ENCODE results near the gene FHIP1B.
A peak's percentile ranks its signal among the peaks of the same experiment; 100 is the strongest.
"Not testable (repeated sequence)": the region's sequence is repeated elsewhere in the genome, so short reads cannot be mapped to it uniquely, and the experiment has no call there.

The FHIP1B gene

DNA sequence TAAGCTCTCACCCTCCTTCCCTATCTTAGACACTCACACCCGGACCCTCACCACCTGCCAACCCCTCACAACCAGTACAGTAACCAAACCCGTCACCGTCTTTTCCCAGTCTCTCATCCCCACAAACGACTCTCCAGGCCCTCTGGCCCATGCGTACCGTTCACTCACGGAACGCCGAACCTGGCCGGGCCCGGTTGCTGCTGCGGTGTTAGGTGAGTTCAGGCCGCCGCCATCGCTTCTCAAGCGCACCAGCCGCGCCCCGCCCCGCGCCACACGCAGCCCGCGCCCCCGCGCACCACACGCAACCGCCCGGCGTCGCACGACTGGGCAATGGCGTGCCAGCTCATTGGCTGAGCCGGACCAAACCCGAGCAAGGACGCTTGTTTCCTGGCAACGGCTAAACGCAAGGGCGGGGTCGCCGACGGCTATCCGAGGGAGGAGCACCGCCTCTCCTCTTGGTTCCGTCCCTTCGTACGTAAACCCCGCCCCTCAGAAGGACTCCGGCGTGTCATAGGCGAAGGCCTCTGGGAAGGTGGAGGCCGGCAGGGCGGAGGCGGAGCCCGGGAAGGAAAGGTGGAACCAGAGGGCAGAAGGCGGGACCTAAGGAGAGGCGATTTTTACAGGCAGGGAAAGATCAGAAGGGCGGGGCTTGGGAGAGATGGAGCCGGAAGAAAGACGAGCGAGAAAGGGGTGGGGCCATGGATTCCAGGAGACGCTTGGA lies at the start of gene FHIP1B:
Gene FHIP1B (minus strand): TSS at position 250 of the 721 bp plus-strand sequence. CDS start 10,120 bp downstream, outside the sequence.
- DNase-seq = peak; percentile 100

DNA sequence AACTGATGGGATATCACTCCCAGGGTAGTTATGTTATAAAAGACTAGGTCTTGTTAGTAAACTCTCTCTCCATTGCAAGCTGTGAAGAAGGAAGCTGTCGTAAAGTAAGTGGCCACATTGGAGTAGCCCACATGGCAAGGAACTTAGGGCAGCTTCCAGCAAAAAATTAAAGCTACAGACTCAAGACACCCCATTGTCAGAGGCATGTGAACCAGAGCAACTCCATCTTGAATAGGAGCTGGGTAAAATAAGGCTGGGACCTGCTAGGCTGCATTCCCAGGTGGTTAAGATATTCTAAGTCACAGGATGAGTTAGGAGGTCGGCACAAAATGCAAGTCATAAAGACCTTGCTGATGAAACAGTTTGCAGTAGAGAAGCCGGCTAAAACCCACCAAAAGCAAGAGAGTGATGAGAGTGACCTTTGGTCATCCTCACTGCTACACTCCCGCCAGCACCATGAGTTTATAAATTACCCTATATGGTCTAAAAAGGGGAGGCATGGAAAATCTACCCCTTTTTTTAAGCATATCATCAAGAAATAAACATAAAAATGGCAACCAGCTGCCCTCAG lies 49.1 kb upstream of the FHIP1B start:
- no peak for DNase-seq

DNA sequence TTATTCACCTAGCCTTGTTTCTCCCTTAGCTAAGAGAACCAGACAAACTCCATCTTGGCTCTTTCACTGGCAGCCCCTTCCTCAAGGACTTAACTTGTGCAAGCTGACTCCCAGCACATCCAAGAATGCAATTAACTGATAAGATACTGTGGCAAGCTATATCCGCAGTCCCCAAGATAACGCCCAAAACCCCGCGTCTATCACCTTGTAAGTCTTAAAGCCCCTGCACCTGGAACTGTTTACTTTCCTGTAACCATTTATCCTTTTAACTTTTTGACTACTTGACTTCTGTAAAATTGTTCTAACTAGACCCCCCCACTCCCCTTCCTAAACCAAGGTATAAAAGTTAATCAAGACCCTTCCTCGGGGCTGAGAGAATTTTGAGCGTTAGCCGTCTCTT lies 46.4 kb upstream of the FHIP1B start:
- not testable (repeated sequence) for DNase-seq

DNA sequence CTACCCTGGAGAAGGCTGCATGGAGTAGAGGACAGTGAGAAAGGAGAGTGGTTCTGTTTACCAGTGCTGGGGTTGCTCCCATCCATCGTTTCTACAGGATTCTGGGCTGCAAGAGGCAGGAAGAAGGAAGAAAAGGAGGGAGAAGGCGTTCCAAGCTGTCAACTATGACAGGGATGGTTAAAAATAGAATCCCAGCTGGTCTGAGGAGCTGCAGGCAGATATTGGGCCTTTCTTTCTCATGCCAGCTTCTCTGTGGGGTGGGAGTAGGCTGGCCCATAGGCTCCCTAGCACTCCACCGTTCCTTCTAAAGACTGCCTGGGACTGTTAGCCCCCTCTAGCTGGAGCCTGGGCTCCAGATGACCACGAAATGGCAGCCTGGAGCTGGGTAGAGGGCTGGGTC lies 38.8 kb upstream of the FHIP1B start:
- no peak for DNase-seq

DNA sequence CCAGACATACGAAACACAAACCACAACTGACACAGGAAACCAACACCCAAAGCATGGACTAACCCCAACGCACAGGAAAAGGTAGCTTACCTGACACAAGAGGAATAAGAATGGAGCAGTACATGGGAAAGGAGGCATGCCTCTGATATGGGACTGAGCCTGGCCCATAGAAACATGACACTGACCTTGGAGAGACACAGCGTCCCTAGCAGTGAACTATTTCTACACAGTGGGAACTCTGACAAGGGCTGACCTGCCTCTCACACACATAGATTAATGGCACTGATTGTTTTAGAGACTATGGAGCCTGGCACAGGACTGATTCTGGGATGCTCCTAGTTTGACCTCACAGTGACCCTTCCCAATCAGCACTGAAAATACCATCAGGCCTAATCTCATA lies 37.2 kb upstream of the FHIP1B start:
- DNase-seq = no peak

DNA sequence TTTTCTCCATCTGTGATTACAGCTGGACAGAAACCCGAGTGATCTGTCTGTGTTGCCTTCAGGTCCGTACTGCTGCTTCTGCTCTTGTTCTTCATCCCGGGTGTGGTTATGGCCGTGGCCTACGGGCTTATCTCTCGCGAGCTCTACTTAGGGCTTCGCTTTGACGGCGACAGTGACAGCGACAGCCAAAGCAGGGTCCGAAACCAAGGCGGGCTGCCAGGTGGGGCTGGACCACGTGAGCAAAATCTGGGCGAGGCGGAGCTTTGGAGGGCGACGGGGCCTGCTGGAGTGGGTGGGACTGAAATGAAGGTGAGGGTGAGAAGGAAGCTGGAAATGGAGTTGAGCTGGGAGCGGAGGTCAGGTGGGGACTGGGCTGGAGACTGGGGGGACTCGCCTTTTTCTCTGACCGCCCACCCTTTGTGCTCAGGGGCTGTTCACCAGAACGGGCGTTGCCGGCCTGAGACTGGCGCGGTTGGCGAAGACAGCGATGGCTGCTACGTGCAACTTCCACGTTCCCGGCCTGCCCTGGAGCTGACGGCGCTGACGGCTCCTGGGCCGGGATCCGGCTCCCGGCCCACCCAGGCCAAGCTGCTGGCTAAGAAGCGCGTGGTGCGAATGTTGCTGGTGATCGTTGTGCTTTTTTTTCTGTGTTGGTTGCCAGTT lies 36.3 kb upstream of the FHIP1B start:
- DNase-seq = no peak

DNA sequence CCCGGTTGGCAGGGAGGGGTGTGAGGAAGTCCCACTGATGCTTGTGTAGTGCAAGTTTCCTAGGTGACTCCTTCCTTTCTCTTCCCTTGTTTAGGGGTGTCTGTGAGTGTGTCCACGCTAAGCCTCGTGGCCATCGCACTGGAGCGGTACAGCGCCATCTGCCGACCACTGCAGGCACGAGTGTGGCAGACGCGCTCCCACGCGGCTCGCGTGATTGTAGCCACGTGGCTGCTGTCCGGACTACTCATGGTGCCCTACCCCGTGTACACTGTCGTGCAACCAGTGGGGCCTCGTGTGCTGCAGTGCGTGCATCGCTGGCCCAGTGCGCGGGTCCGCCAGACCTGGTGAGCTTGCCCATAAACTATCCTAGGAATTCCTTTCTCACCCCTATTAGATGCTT lies 35.6 kb upstream of the FHIP1B start:
- DNase-seq = no peak

DNA sequence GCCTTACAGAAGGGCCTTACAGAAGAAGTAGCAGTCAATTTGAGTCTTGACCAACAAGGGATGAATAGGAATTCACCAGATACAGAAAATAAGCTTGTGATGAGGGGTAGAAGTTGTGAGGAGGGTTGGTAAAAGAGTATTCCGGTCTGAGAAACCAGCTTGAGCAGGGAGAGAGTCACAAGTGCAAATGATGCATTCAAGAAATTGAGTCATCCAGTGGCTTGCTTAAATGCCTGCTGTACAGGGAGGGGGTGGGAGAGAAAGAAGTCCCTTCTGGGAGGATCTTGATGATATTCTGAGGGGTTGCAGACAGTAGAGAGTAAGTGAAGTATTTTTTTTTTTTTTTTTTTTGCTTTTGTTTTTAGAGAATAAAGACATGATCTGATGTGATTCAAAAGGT lies 34.4 kb upstream of the FHIP1B start:
- peak; percentile 38 for DNase-seq

DNA sequence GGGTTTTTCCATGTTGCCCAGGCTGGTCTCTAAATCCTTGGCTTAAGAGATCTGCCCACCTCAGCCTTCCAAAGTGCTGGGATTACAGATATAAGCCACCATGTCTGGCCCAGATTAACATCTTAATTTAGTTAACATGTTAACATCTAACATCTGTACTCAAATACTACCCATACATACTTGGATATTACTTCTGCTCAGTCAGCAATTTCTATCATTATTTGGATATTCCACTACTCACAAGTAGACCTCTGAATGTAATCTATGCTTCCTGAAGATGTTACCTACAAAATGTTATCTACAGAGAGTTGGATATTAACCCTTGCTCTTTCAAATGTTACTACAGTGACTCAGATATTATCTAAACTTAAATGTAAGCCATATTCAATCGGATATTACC lies 29.2 kb upstream of the FHIP1B start:
- DNase-seq = no peak

DNA sequence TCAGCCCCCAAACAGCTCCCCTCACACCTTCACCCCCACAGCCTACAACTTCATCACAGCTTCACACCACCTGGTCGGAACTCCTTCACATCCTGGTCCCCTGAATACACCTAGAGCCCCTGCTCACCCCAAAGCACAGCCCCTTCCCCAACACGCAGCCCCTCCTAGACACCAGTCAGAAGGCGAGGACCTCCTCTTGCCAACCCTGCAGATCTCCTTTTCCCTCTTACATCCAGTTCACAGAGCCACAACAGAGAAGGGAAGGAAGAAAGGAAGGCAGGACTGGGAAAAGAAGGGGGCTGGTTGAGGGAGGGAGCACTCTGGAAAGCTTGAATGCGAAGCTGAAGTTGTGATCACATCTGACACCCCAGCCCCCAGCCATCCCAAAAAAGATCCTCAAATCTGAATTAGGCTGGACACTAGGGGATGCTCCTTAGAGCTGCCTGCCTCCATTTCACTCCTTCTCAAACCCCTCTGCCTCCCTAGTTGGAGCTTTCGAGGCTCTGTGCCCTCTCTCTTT lies 25.8 kb upstream of the FHIP1B start:
- no peak for DNase-seq

DNA sequence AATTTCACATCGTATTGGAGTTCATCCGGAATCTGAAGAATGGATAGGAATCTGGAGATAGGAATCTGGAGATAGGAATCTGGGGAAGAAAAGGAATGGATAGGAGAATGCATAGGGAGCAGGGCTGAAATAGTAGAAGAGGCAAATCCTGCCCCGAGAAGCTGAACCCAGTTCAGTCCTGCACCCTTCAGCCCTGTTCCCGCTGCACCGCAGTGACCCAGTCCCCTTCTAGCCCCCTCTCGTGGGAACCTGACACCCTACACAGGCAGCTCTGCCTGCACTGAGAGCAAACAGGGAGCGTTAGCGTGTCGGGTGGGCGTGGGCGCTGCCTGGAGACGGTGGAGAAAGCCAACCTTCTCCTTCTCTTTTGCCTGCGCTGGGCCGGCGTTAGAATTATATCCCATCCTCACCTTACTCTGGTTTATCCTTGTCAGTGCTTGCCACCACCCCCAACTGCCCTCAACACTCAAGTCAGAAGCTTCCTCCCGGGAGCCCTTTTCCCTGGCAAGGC lies 24.2 kb upstream of the FHIP1B start:
- DNase-seq = no peak

DNA sequence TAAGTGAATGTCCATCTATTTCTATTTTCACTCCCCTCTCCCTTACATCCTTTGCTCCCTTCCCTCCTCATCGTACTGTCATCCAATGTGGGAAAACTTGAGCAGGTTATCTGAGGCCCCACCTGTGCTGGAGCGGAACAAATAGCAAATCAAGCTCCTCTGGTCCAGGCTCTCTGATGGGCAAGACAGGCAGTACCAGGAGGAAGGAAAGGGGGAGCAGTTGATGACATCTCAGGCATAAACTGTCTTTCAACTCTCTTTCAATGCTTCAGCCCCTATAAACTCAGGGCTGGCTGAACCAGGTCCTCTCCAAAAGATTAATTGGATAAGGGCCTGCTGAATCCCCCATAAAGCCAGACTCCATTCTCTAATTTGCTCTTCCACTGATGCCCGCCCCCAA lies 23.7 kb upstream of the FHIP1B start:
- DNase-seq = no peak

DNA sequence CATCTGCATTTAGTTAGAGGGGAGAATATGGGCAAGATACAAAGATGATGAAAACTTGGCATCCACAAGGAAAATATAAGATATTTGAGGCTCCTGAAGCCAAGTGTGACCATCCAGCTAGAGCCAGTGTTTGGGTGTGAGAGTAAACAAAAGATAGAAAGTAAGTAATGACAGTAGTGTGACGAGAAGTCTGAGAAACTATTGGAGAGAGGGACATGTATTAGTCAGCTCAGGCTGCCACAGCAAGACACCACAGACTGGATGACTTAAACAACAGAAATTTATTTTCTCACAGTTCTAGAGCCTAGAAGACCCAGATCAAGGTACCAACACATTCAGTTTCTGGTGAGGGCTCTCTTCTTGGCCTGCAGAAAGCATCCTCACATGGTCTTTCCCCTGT lies 18.8 kb upstream of the FHIP1B start:
- DNase-seq = no peak

DNA sequence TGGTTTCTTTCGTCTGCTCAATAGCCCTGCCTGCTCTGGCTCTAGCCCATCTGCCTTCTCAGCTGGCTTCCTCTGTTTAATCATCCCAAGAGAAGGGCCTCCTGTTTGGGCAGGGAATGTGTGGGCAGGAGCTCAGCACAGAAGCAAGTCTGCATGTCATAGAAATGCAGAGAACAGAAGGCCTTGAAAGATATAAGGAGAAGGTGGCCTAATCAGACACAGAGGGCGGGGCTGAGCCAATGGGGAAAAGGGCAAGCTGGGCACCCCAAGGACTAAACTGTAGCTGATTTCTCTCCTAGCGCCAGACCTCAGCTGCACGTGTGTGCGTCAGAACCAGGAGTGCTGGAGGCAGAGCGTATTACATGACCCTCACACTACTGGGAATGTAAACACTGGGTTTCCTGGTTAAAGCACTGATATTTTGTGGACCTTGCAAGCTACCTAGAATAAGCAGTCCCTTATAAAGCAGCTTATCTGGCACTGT lies 17.6 kb upstream of the FHIP1B start:
- DNase-seq = no peak

DNA sequence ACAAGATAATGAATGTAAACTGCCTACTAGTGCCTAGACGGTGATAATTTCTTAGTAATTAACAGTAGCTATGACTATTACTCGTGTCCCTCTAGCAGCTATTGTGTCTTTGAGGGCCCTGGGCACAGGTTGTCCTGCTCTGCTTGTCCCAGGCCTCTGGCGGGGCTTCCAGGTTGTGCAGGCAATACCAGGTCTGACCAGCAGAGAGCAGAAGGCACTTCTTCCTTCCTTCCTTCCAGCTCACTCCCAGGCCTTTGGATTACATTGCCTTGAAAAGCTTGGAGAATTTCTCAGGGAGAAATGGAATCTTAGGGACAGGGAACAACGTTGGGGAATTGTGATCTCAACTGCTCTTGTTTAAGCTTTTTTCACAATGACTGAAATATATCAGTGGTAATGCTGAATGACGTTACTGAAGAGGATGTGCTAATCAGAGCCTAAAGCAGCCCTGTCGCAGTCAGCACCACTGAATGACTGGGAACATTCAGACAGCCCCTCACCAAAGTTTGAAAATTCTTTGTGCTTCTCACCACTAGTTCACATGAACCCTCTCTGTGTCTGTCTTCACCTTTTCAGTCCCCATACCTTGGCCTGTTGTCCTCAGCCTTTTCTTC lies 16.8 kb upstream of the FHIP1B start:
- peak; percentile 55 for DNase-seq

DNA sequence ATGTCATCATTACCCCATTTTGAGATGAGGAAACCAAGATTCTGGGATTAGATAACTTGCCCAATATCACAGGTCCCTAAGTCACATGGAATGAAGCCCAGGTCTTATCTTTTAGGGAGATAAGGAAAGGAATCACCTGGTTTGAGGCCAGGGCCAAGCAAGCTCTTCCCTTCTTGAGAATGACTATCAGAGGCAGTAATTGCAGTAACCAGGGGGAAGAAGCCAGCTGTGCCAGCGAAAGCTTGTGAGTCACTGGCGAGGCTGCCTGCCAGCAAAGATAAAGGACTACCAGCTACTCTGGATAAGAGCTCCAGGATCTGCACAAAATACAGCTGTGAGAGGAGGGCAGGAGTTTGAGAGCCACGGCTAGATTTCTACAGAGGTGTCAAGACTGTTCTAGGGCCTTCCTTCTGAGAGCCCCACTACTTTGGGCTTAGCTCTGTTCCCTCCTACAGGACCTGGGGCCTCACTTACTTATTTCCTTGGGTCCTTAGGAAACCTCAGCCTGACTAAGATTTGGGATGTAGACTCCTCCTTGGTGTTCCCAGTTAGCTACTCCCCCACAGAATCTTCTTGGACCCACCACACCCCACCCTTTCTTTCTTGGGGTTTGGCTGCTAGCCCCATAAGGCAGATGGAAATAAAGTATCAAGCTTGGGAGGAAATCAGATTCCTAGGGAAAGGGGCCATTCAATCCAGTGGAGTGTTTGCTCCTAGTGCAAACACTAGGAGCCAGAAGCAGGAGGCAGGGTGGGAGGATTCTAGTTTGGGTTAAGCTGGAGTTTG lies 15.5 kb upstream of the FHIP1B start:
- DNase-seq = peak; percentile 21

DNA sequence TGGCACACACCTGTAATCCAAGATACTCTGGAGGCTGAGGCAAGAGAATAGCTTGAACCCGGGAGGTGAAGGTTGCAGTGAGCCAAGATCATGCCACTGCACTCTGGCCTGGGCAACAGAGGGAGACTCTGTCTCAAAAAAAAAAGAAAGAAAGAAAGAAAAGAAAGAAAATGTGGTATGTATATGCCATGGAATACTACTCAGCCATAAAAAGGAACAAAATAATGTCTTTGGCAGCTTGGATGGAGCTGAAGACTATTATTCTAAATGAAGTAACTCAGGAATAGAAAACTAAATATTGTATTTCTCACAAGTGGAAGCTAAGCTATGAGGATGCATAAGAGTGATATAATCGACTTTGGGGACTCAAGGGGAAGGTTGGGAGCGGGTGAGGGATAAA lies 14.5 kb upstream of the FHIP1B start:
- DNase-seq = not testable (repeated sequence)

DNA sequence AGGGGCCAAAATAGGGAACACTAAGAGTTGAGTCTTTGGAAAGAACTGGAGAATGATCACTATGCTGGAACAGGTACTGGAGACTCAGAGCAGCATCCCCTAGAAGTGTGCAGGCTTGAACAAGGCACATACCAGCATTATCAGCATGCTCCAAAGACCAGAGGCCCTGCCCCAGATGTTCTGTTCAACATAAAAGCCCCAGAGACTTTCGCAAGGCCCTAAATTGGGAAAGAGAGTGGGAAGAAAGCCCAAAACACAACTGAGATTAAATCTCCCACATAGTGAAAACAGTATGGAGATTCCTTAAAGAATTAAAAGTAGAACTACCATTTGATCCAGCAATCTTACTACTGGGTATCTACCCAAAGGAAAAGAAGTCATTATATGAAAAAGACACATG lies 13.8 kb upstream of the FHIP1B start:
- DNase-seq = no peak

DNA sequence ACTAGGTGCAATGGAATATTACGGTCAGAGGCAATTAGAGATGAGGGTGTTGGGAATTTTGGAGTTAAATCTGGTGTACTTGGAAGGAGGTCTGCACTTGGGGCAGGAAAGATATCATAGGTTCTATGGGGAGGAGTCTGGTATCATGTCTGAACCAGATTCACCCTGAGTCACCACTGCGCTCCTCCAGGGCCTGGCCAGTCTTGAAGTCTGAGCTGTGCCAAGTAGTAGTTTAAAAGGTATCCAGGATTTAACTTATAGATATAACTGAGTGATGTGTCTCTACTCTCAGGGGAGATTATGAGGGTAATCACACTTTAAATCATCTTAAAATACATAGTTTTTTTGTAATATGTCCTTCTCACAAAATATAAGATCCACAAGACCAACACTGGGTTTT lies 11.1 kb upstream of the FHIP1B start:
- DNase-seq = no peak

DNA sequence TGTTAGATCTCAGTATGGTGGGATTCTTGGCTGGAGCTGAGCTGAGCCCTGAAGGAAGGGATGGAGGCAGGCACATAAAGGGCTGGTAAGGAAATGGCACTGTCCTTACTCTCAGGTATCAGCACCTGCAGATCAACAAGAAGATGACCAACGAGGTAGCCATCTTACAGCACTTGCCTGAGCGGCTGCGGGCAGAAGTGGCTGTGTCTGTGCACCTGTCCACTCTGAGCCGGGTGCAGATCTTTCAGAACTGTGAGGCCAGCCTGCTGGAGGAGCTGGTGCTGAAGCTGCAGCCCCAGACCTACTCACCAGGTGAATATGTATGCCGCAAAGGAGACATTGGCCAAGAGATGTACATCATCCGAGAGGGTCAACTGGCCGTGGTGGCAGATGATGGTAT lies 6.9 kb upstream of the FHIP1B start:
- no peak for DNase-seq

DNA sequence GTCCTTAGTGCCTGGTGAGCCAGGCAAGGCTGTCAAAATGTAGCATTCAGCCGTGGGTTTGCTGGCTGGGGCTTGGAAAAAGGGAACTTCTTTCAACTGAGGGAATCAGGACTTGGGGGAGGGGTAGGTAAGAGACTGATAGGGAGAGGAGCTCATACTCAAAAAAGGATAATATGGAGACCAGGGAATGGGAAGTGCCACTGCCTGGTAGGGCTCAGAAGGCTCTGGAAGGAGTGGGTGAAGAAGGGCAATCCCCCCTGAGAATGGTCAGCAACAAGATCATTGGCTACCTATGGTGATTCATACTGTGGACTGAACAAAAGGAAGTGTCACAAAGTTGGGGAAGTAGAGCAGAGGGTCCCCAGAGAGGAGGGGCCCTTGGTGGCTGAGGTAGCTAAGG lies 6.3 kb upstream of the FHIP1B start:
- peak; percentile 30 for DNase-seq

DNA sequence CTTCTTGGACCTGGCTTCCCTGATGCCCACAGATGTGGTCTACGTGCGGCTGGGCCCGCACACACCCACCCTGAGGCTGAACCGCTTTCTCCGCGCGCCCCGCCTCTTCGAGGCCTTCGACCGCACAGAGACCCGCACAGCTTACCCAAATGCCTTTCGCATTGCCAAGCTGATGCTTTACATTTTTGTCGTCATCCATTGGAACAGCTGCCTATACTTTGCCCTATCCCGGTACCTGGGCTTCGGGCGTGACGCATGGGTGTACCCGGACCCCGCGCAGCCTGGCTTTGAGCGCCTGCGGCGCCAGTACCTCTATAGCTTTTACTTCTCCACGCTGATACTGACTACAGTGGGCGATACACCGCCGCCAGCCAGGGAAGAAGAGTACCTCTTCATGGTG lies 5.7 kb upstream of the FHIP1B start:
- DNase-seq = no peak

DNA sequence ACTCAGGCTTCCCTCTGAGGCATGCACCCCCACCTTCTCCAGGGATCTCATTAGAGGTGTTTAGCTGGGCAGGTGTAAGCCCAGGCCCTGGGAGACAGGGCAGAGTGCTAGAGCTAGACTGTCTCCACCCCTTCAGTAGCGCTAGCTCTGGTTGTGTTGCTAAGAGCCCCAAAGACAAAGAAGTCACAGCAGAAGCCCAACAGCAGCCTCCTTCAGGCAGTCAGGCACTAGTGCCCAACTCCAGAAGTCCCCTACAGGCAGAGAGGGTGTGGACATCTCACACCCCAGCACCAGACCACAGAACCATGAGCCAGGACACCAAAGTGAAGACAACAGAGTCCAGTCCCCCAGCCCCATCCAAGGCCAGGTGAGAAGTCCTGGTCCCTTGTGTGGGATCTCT lies 4.5 kb upstream of the FHIP1B start, which contains the start of gene CNGA4:
Gene CNGA4 (plus strand): TSS at position 188 of the 400 bp plus-strand sequence. CDS start 118 bp downstream, at position 306.
- DNase-seq = no peak

Measured in suppressor macrophage treated with lipopolysaccharide for 4 hours (primary cell).